HG03439 (cell line): ENCODE results near the gene OXCT1.
"Not testable (repeated sequence)": the region's sequence is repeated elsewhere in the genome, so short reads cannot be mapped to it uniquely, and the experiment has no call there.

Experiments
- ATAC-seq: cut with Tn5 transposase; IDR thresholded peaks from one replicate; pipeline ENCODE4 v1.9.1; 2021; ENCODE audit warnings: mild to moderate bottlenecking, moderate library complexity; ENCODE audit not compliant: unreplicated experiment

OXCT1 gene

GRCh38 chr5:41778410-41778809, 91.8 kb downstream of the OXCT1 start:
- no peak for ATAC-seq

- ATAC-seq = no peak
Observed at GRCh38 chr5:41776435-41776834, 93.8 kb downstream of the OXCT1 start.

DNA sequence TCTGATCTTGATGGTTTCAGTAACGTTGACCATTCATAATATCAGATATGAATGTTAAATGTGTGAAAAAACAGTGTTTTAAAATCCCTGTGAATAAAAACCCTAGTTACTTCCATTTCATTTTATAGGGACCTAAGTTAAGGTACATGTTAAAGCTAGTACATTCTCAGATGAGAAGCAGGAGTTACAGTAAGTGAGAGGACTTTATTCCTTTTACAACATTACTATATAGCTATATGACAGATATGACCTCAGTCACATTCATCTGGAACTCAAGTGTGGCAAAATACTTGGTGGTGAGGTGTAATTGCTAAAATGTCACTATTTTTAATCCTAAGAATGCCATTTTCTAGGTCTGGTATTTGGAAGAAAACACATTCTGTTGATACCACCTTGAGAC, 96.4 kb downstream of the OXCT1 start:
- no peak for ATAC-seq

DNA sequence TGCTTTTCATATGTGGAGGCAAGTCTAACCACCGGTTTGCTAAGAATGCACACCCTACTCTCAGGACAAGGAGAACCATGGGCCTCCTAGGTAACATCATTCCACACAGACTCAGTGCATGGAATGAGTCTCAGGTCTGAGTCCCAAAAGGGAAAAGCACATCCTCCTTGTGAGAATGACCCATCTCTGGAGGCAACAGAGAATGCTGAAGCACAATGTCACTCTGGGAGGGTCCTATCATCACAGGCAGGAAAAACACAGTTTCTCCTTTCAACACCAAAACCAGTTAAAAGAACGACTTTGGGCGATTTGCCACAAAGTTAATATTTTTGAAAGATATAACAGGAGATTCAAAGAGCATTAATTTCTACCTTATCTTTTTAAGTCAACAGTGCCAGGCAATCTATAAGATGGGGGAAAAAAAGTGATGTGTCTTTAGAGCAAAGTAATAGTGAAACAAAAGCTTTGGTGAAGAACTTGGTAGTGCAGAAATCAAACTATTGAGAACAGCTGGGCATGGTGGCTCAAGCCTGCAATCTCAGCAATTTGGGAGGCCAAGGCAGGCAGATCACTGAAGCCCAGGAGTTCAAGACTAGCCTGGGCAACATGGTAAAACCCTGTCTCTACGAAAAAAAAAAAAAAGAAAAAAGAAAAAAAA, 97.3 kb downstream of the OXCT1 start:
- ATAC-seq = no peak

DNA sequence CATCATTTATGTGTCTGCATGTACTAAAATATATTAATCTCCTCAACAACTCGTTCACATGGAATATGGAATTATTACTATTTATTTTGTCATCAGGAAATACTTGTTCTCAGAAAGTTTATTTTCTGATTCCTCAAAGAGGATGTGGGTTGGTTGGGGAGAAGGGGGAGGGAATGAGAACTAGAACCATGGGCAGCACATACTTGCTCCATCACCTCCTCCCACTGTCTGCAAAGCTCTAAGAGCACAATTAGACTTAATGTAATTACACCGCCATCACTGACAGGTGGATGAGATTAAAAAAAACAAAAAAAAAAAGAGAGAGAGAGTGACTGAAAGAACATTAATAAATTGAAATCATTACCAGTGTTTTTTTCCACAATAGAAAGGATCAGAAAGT, 98.2 kb downstream of the OXCT1 start:
- no peak for ATAC-seq

DNA sequence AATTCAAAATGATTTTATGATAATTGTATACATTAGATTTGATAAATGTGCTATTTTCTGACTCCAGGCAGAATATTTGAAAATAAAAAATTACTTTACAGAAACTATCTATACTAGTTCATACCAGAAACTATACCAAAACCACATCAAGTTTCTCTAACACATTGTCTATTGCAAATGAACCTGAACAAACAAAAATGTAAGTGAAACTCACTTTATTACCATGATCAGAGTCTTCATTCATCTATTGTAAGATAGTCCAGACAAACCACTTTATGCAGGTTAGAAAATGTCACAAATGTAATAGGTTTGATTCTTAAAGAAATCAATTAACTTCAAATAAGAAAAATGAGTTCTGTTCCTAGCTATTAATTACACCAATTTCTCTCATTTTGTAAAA, 99.4 kb downstream of the OXCT1 start:
- ATAC-seq = peak; percentile 92

DNA sequence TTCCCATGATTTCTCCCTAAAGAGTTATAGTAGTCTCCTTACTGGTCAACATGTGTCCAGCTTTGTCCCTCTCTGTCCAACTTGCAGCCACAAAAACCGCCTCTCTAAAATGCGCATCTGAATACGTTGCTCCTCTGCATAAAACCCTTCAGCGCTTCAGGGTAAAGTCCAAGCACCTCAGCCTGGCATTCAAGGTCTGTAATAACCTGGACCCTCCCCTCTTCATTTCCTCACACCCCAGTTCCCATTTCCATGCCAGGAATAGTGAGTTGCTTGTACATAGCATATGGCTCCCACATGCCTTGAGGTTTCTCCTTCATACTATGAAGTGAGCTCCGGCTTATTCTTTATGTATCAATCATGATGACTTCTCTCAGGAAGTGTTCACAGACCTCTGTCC, 101.5 kb downstream of the OXCT1 start:
- no peak for ATAC-seq

DNA sequence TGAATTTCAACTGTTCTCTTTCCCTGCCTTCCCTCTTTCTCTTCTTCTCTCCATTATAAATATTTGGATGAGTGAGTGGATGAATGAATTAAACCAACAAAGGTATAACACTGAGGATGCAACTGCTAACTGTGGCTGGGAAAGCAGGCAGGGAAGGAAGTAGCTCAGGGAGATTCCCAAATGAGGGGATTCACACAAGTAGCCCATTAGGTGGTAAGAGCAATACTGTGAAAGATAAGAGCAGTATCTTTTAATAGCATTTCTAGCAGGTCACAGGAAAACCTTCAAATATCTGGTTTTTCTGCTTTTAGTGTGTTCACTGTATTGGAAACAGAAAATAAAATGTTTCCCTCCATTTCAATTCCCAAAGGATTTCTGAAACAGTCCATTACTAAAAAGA, 105.6 kb downstream of the OXCT1 start:
- ATAC-seq = no peak

DNA sequence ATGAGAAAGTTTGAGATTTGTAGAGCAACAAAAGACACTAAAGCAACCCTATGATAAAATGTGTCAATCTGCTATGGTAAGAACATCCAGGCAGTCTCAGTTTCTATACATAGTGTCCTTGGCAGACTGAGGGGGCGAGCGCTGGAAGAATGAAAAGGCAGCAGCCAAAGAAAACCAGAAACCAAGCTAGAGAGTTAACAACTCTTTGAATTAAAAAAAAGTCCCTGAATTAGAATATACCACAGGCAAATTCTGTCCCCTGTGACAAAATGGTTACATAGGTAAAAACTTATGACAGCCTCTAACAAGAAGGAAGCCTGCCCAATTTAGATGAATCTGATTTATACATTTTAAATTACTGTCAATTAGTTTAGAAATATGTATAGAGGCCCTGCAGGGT, 106.7 kb downstream of the OXCT1 start:
- no peak for ATAC-seq

DNA sequence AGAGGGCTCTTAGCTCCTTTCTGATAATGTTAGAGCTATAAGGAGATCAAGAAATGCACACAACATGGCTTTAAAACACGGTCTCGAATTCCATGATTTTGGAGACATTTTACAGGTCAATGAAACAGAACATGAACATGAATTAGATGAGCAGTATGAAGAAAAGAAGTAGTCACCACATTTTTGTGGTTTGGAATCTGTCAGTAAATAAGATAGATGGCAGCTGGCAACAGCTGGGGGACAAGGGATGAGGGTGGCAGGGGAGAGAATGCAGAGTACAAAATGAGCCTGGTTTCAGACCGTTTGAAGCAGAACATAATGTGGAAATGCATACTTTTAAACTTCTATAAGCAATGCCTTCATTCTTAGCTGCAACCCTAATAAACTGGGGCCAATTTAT, 107.1 kb downstream of the OXCT1 start:
- ATAC-seq = no peak

- ATAC-seq = no peak
Observed at GRCh38 chr5:41762426-41762825, 107.8 kb downstream of the OXCT1 start.

DNA sequence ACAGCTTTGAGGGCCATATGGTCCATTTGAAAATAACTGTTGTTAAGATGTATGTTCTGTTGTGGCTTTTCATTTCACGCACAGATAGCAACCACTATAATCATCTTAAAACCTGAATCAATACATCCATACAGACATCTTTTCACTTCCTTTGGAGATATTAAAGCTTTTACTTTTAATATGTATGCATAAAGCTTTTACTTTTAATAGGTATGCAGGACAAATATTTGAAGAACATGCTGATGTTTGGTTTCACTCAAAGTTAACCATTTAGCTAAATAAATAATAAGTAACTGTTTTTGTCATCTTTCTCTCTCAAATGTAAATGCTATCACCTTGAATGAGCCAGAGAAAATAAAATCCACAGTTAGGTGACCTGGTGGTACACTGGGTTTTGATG, 108.6 kb downstream of the OXCT1 start:
- ATAC-seq = no peak

DNA sequence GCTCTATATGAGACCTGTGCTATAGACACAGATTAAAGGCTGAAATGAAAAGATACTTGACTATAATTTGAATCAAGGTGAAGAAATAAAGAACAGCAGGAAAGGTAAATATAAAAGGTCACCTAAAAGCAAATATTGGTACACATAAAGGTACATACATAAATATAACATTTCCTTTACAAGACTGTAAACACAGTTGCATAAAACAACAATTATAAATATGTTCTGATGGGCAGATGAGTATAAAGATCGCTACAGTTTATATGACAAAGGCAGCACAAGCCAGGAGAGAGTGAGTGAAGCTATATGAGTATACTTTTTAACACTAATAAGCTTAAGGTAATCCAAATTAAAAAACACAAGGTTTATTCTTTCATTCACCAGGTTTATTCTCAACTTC, 114.5 kb downstream of the OXCT1 start:
- no peak for ATAC-seq

DNA sequence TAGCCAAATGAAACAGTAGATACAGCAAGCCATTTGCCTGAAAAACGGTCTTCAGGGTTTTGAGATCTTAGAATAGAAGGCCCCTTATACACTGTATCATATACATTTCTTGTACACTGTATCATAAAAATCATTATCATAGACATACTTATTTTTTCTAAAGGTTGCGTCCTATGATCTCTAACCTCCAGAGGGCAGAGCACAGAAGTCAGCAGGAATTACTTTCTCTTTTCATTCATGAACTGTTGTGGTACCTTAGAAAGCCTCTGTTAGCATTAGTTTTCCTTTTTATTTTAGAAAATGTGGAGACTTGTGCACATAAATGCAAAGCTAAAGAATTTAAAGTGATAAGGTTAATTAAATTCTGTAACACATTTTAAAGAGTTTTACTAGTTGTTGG, 115.4 kb downstream of the OXCT1 start:
- ATAC-seq = no peak

DNA sequence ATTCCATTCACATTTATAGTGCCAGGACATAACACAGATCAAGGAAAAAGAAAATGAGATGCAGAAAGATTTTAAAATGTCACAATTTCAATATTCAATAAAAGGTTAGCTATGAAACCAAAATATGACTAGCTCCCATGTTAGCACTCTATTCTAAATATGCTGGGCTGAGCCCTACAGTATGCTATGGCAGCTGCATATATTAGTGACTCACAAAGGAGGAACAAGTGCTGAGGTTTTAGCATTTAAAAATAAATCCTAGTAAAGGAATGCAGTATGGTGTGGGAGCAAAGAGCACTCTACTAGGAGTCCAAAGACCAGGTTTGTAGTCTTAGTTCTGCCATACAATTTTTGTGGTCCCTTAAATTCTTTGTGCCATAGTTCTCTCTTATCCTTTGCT, 118.4 kb downstream of the OXCT1 start:
- ATAC-seq = no peak

GRCh38 chr5:41748631-41749030, 121.6 kb downstream of the OXCT1 start:
- ATAC-seq = peak; percentile 99

DNA sequence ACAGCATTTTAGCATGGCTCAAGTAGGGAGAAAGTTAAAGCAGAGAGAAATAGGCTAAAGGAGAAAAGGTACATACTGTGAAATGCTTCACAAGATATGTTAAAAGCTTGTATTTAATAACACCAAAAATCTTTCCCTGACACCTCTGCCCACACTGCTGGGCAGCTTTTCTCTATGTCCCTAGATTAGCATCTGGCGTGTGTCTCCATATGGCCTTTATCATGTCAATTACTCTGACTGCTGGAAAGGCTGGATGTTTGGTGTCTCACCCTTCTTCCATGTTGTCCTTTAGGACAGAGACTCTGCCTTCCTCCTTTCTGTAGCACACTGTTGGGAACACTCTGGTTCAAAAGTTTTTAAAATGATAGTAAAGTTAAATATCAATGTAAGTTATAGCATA, 122.5 kb downstream of the OXCT1 start:
- no peak for ATAC-seq

GRCh38 chr5:41747301-41747700, 122.9 kb downstream of the OXCT1 start:
- no peak for ATAC-seq

DNA sequence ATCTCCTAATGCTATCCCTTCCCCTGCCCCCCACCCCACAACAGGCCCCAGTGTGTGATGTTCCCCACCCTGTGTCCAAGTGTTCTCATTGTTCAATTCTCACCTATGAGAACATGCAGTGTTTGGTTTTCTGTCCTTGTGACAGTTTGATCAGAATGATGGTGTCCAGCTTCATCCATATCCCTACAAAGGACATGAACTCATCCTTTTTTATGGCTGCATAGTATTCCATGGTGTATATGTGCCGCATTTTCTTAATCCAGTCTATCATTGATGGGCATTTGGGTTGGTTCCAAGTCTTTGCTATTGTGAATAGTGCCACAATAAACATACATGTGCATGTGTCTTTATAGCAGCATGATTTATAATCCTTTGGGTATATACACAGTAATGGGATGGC, 127.6 kb downstream of the OXCT1 start:
- not testable (repeated sequence) for ATAC-seq

- no peak for ATAC-seq
Observed at GRCh38 chr5:41738710-41739354, 131.4 kb downstream of the OXCT1 start.

- ATAC-seq = no peak
Observed at GRCh38 chr5:41736641-41737040, 133.6 kb downstream of the OXCT1 start.

DNA sequence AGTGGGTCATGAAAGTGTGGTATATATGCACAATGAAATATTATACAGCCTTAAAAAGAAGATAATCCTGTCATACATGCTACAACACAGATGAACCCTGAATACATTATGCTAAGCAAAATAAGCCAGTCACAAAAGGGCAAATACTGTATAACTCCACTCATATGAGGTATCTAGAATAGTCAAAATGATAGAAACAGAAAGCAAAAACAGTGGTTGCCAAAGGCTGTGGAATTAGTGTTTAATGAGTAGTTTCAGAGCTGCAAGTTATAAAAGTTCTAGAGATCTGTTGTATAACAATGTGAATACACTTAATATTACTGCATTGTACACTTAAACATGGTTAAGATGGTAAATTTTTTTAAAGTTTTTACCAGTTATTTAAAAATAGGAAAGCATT, 135.0 kb downstream of the OXCT1 start:
- ATAC-seq = peak; percentile 50

- not testable (repeated sequence) for ATAC-seq
Observed at GRCh38 chr5:41729381-41729780, 140.8 kb downstream of the OXCT1 start.
